Testis (tissue), 3 donors: ENCODE data around the gene INPP5A. TPM values are rescaled to one million over a fixed set of nuclear protein-coding genes. Genes with fewer than 3 reads are reported as not detected.

ENCODE experiments used
- DNase-seq: peaks from one replicate; pipeline ENCODE4 v3.0.0-alpha.2; 2019
- H3K27ac ChIP-seq, 2 donors: fragments of 200-600 bp; sonication (generic); one replicate each; pipeline ENCODE4 v1.5.1; 2019
- H3K27me3 ChIP-seq: fragments of 200-600 bp; sonication (generic); one replicate; pipeline ENCODE4 v1.5.1; 2019
- H3K36me3 ChIP-seq: fragments of 200-600 bp; sonication (generic); one replicate; pipeline ENCODE4 v1.5.1; 2017; ENCODE audit warnings: low read depth; ENCODE audit errors: missing control alignments
- H3K4me1 ChIP-seq: fragments of 200-600 bp; sonication (generic); one replicate; pipeline ENCODE4 v1.5.1; 2019
- H3K4me3 ChIP-seq, 2 donors: fragments of 200-600 bp; sonication (generic); one replicate each; pipeline ENCODE4 v1.5.1; 2017 to 2019
- H3K9me3 ChIP-seq: fragments of 200-600 bp; sonication (generic); one replicate; pipeline ENCODE4 v1.5.1; 2017
- CTCF ChIP-seq, 3 experiments: fragments of 450-650 bp in 2 of 3; fragments of 200-600 bp in 1 of 3; sonication (generic) in 1 of 3; IDR thresholded peaks; one replicate each; pipeline ENCODE4 v1.5.1; 2016 to 2019; ENCODE audit warnings: antibody characterized with exemption in 3 of 3, mild to moderate bottlenecking in 2 of 3, moderate library complexity in 1 of 3
- POLR2A ChIP-seq: fragments of 450-650 bp; IDR thresholded peaks from one replicate; pipeline ENCODE4 v1.6.1; 2017; ENCODE audit warnings: antibody characterized with exemption, mild to moderate bottlenecking, moderate library complexity
- WGBS, 2 donors: methylation state at CpG; one replicate each; pipeline ENCODE4 v1.1.5; 2018; 5-methylcytosine and 5-hydroxymethylcytosine counted together
- intact Hi-C: fragments of 100-400 bp; cut with DNase I; formaldehyde crosslinking; loops from one replicate; pipeline ENCODE4 v1.15.1; 2023; ENCODE audit warnings: low total_unique reads
- polyA plus RNA-seq: library from polyadenylated mRNA; stranded (reverse); fragments of 350-450 nt; fragmentation: Illumina TruSeq; extraction: RNeasy Lipid Tissue Mini Kit (QIAGEN cat#74804); gene quantifications from one replicate; pipeline ENCODE4 v1.2.3, GENCODE V29; 2014; ENCODE audit warnings: low read depth, low replicate concordance; ENCODE audit not compliant: insufficient read depth
- total RNA-seq, 2 donors: library from RNA; depleted of rRNA; stranded (reverse); fragments of >200 nt; gene quantifications; one replicate each; pipeline ENCODE4 v1.2.3, GENCODE V29; 2016

Gene INPP5A
- total and polyA plus RNA-seq, 3 donors from 2014 or later = 54.1 to 103 (median 73.0) TPM

GRCh38 chr10:132723330-132723970, 185.9 kb downstream of the INPP5A start:
- intact Hi-C loops = no loop called here
- Histone ChIP-seq H3K27me3 (no peaks in the 10 kb centered on the region), H3K27ac (no peak overlapping the region), H3K9me3 (no peaks in the 10 kb centered on the region), H3K4me1 (no peaks in the 10 kb centered on the region), H3K36me3 (no peaks in the 10 kb centered on the region), H3K4me3 (no peak overlapping the region)
- peak; percentile 34 for DNase-seq
- TF ChIP-seq CTCF (IDR thresholded peaks at IDR 0.05) = no peak
- no peak for TF ChIP-seq POLR2A
- WGBS, 2 donors = 56 to 74% methylated on average over 25 to 29 of the region's 29 CpGs

GRCh38 chr10:132724446-132724845, 186.9 kb downstream of the INPP5A start:
- H3K36me3 ChIP-seq = no peaks in the 10 kb centered on the region
- no peak for DNase-seq
- H3K27me3 ChIP-seq = no peaks in the 10 kb centered on the region
- H3K4me3 ChIP-seq = no peak overlapping the region
- 80 to 92% methylated on average over 8 to 9 of the region's 9 CpGs for WGBS, 2 donors
- no peaks in the 10 kb centered on the region for H3K4me1 ChIP-seq
- intact Hi-C loops = no loop called here
- H3K9me3 ChIP-seq = no peaks in the 10 kb centered on the region
- H3K27ac ChIP-seq = no peak overlapping the region
- TF ChIP-seq POLR2A = no peak
- no peak for TF ChIP-seq CTCF (IDR thresholded peaks at IDR 0.05)

GRCh38 chr10:132725202-132725601, 187.6 kb downstream of the INPP5A start:
- WGBS, 2 donors = 94 to 96% methylated on average over 8 to 16 of the region's 16 CpGs
- TF ChIP-seq POLR2A (no peak), CTCF (IDR thresholded peaks at IDR 0.05) (no peak)
- H3K9me3 ChIP-seq = no peaks in the 10 kb centered on the region
- no peaks in the 10 kb centered on the region for H3K4me1 ChIP-seq
- no peak overlapping the region for H3K4me3 ChIP-seq
- DNase-seq = no peak
- H3K27ac ChIP-seq = no peak overlapping the region
- intact Hi-C loops = no loop called here
- H3K36me3 ChIP-seq = no peaks in the 10 kb centered on the region
- no peaks in the 10 kb centered on the region for H3K27me3 ChIP-seq

- Histone ChIP-seq H3K36me3 (no peaks in the 10 kb centered on the region), H3K4me1 (no peaks in the 10 kb centered on the region), H3K4me3 (no peak overlapping the region), H3K27me3 (no peaks in the 10 kb centered on the region), H3K27ac (no peak overlapping the region), H3K9me3 (no peaks in the 10 kb centered on the region)
- no peak for DNase-seq
- WGBS, 2 donors = 94 to 97% methylated on average over 21 of the region's 21 CpGs
- TF ChIP-seq CTCF (IDR thresholded peaks at IDR 0.05) (no peak), POLR2A (no peak)
- intact Hi-C loops = no loop called here
Measured at GRCh38 chr10:132726194-132726593, 188.6 kb downstream of the INPP5A start.

- H3K4me3 ChIP-seq = no peak overlapping the region
- no peaks in the 10 kb centered on the region for H3K36me3 ChIP-seq
- H3K9me3 ChIP-seq = no peaks in the 10 kb centered on the region
- intact Hi-C loops = no loop called here
- H3K4me1 ChIP-seq = no peaks in the 10 kb centered on the region
- no peaks in the 10 kb centered on the region for H3K27me3 ChIP-seq
- TF ChIP-seq POLR2A (no peak), CTCF (IDR thresholded peaks at IDR 0.05) (no peak)
- no peak for DNase-seq
- 92 to 93% methylated on average over 17 to 19 of the region's 19 CpGs for WGBS, 2 donors
- no peak overlapping the region for H3K27ac ChIP-seq
Measured at GRCh38 chr10:132726951-132727350, 189.4 kb downstream of the INPP5A start.
